22Rv1 (cell line): Measurements from ENCODE around the gene CRY1.
"Not testable (repeated sequence)": the region's sequence is repeated elsewhere in the genome, so short reads cannot be mapped to it uniquely, and the experiment has no call there.

Source experiments
- CTCF ChIP-seq: fragments of 450-650 bp; IDR thresholded peaks from 2 replicates; pipeline ENCODE4 v1.5.1; 2017; ENCODE audit warnings: mild to moderate bottlenecking
- ZFX ChIP-seq: fragments of 450-650 bp; IDR thresholded peaks from 2 replicates; pipeline ENCODE4 v1.6.1; 2017; ENCODE audit warnings: antibody characterized with exemption, borderline replicate concordance

- TF ChIP-seq CTCF, ZFX: not testable (repeated sequence)
Observed at GRCh38 chr12:107002665-107003064, 90.7 kb downstream of the CRY1 start.
